HFFc6 (cell line): ENCODE data around the gene MIF4GD. TPM values are rescaled to one million over a fixed set of nuclear protein-coding genes. Genes with fewer than 3 reads are reported as not detected.

Source experiments
- DNase-seq: peaks from one replicate; pipeline ENCODE4 v3.0.0-alpha.2; 2018
- H3K27ac Mint-ChIP-seq: 2 replicates; pipeline ENCODE4 v1.8.0; 2020; ENCODE audit warnings: mild to moderate bottlenecking, mixed read lengths
- H3K27me3 Mint-ChIP-seq: 2 replicates; pipeline ENCODE4 v1.8.0; 2021; ENCODE audit warnings: mild to moderate bottlenecking, moderate library complexity, mixed read lengths; ENCODE audit not compliant: insufficient read depth
- H3K36me3 Mint-ChIP-seq: 2 replicates; pipeline ENCODE4 v1.8.0; 2021; ENCODE audit warnings: low read depth, mixed read lengths
- H3K4me1 Mint-ChIP-seq: 2 replicates; pipeline ENCODE4 v1.8.0; 2020; ENCODE audit warnings: low read depth, mixed read lengths
- H3K4me3 Mint-ChIP-seq: 2 replicates; pipeline ENCODE4 v1.8.0; 2020; ENCODE audit warnings: mild to moderate bottlenecking, moderate library complexity, mixed read lengths
- H3K9me3 Mint-ChIP-seq: 2 replicates; pipeline ENCODE4 v1.8.0; 2020; ENCODE audit warnings: mild to moderate bottlenecking, mixed read lengths
- CTCF ChIP-seq: fragments of 200-600 bp; sonication (generic); IDR thresholded peaks from 2 replicates; pipeline ENCODE4 v1.5.0; 2021; ENCODE audit warnings: antibody characterized with exemption, mild to moderate bottlenecking
- total RNA-seq, 6 experiments: library from RNA; stranded (reverse); fragmentation: NEBNext Ultra II Directional; extraction: Animal tissue kit (Norgen Biotek cat#: 25700); gene quantifications; 2 replicates in 1 of 6; 3 replicates in 5 of 6; pipeline ENCODE4 v1.2.3, GENCODE V29; 2021

Gene MIF4GD
- total RNA-seq, 6 experiments from 2014 or later: 8.8 to 10.8 (median 10.0) TPM

GRCh38 chr17:75246404-75246803 lies 24.6 kb downstream of the MIF4GD start:
- Mint-ChIP-seq H3K9me3 (no peaks in the 10 kb centered on the region), H3K27ac (no peak overlapping the region), H3K4me1 (peaks cover 25% of the 10 kb centered on the region), H3K36me3 (peaks cover 13% of the 10 kb centered on the region), H3K27me3 (no peaks in the 10 kb centered on the region; the same call in 1 of the 2 replicates), H3K4me3 (no peak overlapping the region)
- no peak for TF ChIP-seq CTCF
- DNase-seq: no peak

- no peak overlapping the region for H3K27ac Mint-ChIP-seq
- no peak for TF ChIP-seq CTCF
- peaks cover 22% of the 10 kb centered on the region for H3K4me1 Mint-ChIP-seq
- peaks cover 2% of the 10 kb centered on the region for H3K27me3 Mint-ChIP-seq
- H3K36me3 Mint-ChIP-seq: peaks cover 13% of the 10 kb centered on the region
- no peaks in the 10 kb centered on the region for H3K9me3 Mint-ChIP-seq
- H3K4me3 Mint-ChIP-seq: no peak overlapping the region
- DNase-seq: no peak
Observed at GRCh38 chr17:75245011-75245410, 26.0 kb downstream of the MIF4GD start.

- Mint-ChIP-seq H3K4me3 (no peak overlapping the region), H3K9me3 (no peaks in the 10 kb centered on the region), H3K4me1 (peaks cover 16% of the 10 kb centered on the region), H3K27me3 (peaks cover 2% of the 10 kb centered on the region), H3K36me3 (peaks cover 13% of the 10 kb centered on the region), H3K27ac (no peak overlapping the region)
- no peak for DNase-seq
- no peak for TF ChIP-seq CTCF
Observed at GRCh38 chr17:75244133-75244866, 26.7 kb downstream of the MIF4GD start.

- H3K4me1 Mint-ChIP-seq: peaks cover 16% of the 10 kb centered on the region
- no peak for DNase-seq
- no peaks in the 10 kb centered on the region for H3K9me3 Mint-ChIP-seq
- H3K4me3 Mint-ChIP-seq: no peak overlapping the region
- TF ChIP-seq CTCF: no peak
- peak overlapping the region; percentile 63 for H3K27ac Mint-ChIP-seq
- H3K27me3 Mint-ChIP-seq: peaks cover 3% of the 10 kb centered on the region
- H3K36me3 Mint-ChIP-seq: peaks cover 18% of the 10 kb centered on the region
Observed at GRCh38 chr17:75242461-75243042, 28.5 kb downstream of the MIF4GD start.

- TF ChIP-seq CTCF: no peak
- Mint-ChIP-seq H3K36me3 (peaks cover 18% of the 10 kb centered on the region), H3K4me1 (peaks cover 16% of the 10 kb centered on the region), H3K9me3 (no peaks in the 10 kb centered on the region), H3K27me3 (peaks cover 3% of the 10 kb centered on the region), H3K27ac (peak overlapping the region; percentile 63), H3K4me3 (no peak overlapping the region)
- DNase-seq: peak; percentile 40
Observed at GRCh38 chr17:75241996-75242460, 29.0 kb downstream of the MIF4GD start.
